Activated gamma-delta T cell treated with anti-CD3 and anti-CD28 coated beads, Interleukin-2, amount 50 U/mL, for 16 hours (primary cell): ENCODE results near the gene IFFO2.
"Not testable (repeated sequence)": the region's sequence is repeated elsewhere in the genome, so short reads cannot be mapped to it uniquely, and the experiment has no call there.

Experiments
- DNase-seq: peaks from one replicate; pipeline ENCODE4 v3.0.0-alpha.2; 2020; ENCODE audit warnings: low read depth

IFFO2 gene

GRCh38 chr1:18893120-18893519, 63.4 kb downstream of the IFFO2 start:
- DNase-seq: no peak

- DNase-seq: not testable (repeated sequence)
Observed at GRCh38 chr1:18891858-18892257, 64.6 kb downstream of the IFFO2 start.

GRCh38 chr1:18891426-18891780, 65.1 kb downstream of the IFFO2 start:
- DNase-seq: no peak

GRCh38 chr1:18890706-18891425, 65.6 kb downstream of the IFFO2 start:
- no peak for DNase-seq

- DNase-seq: no peak
Observed at GRCh38 chr1:18886003-18886335, 70.5 kb downstream of the IFFO2 start.

- DNase-seq: no peak
Observed at GRCh38 chr1:18885311-18886002, 71.0 kb downstream of the IFFO2 start.

- no peak for DNase-seq
Observed at GRCh38 chr1:18884727-18885126, 71.7 kb downstream of the IFFO2 start.

GRCh38 chr1:18884419-18884717, 72.1 kb downstream of the IFFO2 start:
- no peak for DNase-seq

- DNase-seq: peak; percentile 61
Observed at GRCh38 chr1:18883636-18884418, 72.6 kb downstream of the IFFO2 start.

GRCh38 chr1:18883079-18883478, 73.4 kb downstream of the IFFO2 start:
- no peak for DNase-seq

GRCh38 chr1:18882486-18882885, 74.0 kb downstream of the IFFO2 start:
- no peak for DNase-seq

- no peak for DNase-seq
Observed at GRCh38 chr1:18881642-18882431, 74.6 kb downstream of the IFFO2 start.

GRCh38 chr1:18881164-18881563, 75.3 kb downstream of the IFFO2 start:
- no peak for DNase-seq

- no peak for DNase-seq
Observed at GRCh38 chr1:18880585-18880984, 75.9 kb downstream of the IFFO2 start.

- DNase-seq: no peak
Observed at GRCh38 chr1:18879791-18880309, 76.6 kb downstream of the IFFO2 start.

GRCh38 chr1:18879215-18879790, 77.2 kb downstream of the IFFO2 start:
- DNase-seq: no peak

GRCh38 chr1:18878538-18879214, 77.8 kb downstream of the IFFO2 start:
- no peak for DNase-seq

- no peak for DNase-seq
Observed at GRCh38 chr1:18877282-18877681, 79.2 kb downstream of the IFFO2 start.

- no peak for DNase-seq
Observed at GRCh38 chr1:18876210-18876609, 80.3 kb downstream of the IFFO2 start.

GRCh38 chr1:18875796-18876128, 80.7 kb downstream of the IFFO2 start:
- no peak for DNase-seq

GRCh38 chr1:18875107-18875795, 81.2 kb downstream of the IFFO2 start:
- DNase-seq: peak; percentile 52
